GM19438 (cell line): ENCODE data around the gene NUMBL.

Experiments used
- ATAC-seq: cut with Tn5 transposase; IDR thresholded peaks from one replicate; pipeline ENCODE4 v1.9.1; 2021; ENCODE audit warnings: low read depth; ENCODE audit not compliant: unreplicated experiment

The NUMBL gene

DNA sequence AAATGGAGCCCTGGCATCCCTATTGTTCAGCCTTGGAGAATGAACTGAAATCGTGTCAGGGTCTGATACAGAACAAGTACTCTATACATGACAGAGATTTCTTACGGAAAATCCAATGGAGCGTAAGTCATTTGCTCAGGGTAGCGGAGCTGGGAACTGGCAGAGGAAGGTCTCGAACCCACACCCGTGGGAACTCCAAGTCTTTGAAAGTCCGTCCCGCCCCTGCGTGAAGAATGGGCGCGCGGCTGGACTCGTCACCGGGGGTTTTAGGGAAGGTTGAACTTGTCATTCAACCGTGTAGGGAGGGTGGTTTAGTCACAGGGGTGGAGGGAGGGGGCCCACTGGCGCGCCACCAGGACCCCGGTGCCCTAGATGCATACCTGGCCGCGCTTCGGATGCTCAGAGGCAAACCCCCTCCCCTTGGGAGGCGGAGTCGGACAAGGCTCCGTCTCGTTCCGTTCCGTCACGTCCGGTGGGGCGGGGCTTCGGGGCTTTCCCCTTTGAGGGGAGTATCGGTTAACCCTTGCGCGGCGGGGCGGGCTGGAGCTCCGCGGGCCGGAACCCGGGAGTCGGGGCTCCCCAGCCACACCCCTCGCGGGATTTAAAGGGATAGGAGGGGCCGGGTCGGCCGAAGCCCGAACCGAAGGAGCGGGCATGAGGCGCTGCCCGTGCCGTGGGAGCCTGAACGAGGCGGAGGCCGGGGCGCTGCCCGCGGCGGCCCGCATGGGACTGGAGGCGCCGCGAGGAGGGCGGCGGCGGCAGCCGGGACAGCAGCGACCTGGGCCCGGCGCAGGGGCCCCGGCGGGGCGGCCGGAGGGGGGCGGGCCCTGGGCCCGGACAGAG lies 26.3 kb upstream of the NUMBL start, which contains the start of the genes COQ8B and ITPKC:
Gene COQ8B, minus strand, starts transcription at position 405 of the 843 bp plus-strand sequence. CDS start 2,254 bp downstream, outside the sequence.
Gene ITPKC, plus strand, starts transcription at position 631 of the 843 bp plus-strand sequence. Its CDS starts 24 bp downstream, at position 655.
- ATAC-seq: peak; percentile 64

GRCh38 chr19:40716031-40716481 lies 25.6 kb upstream of the NUMBL start:
- ATAC-seq: no peak

DNA sequence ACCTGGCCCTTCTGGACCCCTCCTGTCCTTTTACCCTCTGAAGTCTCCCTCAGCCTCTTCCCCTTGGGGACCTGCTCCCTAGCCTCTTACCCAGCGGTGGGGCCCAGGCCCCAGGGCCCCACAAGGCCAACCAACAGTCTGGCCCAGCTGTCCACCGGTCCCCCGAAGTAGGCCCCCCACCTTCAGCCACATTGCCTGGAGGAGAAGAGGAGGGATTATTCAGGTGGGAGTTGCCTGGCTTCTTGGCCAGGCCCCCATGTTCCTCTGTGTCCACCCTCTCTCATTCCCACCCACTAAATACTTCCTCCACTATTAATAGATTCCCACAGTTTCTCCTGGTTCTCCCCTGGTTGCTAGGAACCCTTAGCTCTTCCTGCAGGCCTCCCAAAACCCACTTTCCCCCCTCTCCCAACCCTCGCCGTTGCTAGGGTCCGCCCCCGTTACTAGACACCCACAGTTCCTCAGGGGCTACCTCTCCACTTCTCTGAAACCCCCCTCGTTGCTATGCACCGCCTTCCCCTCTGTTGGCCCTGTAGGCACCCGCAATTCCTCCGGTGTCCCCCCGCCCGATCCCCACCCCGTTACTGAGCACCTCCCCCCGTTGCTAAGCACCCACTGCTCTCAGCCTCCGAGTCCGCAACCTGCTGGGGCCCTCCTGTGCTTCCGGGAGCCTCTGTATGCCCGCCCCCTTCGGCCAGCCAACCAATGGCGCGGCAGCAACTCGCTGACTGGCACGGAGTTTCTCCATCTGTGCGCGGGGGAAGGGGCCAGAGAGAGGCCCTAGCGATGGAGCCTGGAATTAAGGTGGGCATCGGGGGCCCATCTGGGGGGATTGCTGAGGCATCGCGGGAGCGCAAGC lies 24.2 kb upstream of the NUMBL start:
- peak; percentile 54 for ATAC-seq

GRCh38 chr19:40713939-40714338 lies 23.5 kb upstream of the NUMBL start:
- no peak for ATAC-seq

DNA sequence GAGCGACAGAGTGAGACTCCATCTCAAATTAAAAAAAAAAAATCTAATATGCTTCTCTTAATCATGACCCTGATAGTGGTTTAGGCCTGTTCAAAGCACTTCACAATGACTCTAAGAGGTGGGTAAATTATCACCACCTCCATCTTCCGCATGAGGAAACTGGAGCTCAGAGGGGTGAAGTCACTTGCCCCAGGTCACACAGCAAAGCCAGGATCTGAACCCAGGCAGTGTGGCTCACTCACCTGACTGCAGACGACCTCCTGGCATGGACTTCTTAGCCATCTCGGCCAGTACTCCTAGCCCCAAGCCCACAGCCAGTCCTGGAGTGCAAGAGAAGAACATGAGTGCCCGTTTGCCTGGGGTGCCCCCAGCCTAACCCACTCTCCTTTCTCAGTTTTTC lies 19.4 kb upstream of the NUMBL start:
- ATAC-seq: no peak

GRCh38 chr19:40707615-40708014 lies 17.2 kb upstream of the NUMBL start:
- no peak for ATAC-seq

DNA sequence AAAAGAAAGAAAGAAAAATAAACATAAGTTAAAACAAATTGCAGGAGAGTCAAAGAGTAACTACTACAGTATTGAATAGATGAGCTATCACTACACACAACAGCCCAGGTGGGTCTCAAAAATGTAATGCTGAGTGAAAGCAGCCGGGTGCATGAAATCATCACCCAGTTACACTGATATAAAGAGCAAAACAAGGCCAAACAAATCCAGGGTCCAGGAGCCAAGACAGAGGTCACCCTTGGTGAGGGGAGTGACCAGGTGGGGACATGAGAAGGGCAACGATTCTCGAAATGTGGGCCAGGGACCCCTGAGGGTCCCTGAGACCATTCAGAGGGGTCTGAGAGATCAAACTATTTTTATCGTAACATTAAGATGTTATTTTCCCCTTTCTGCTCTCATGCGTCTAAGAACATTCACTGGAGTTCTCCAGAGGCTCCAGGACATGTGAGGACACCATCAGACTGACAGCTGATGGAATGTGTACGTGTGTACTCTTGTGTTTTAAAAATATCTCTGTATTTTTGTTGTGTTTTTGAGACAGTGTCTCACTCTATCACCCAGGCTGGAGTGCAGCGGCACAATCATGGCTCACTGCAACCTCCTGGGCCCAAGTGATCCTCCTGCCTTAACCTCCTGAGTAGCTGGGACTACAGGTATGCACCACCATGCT lies 15.6 kb upstream of the NUMBL start:
- ATAC-seq: no peak

GRCh38 chr19:40705362-40705651 lies 14.9 kb upstream of the NUMBL start:
- no peak for ATAC-seq

DNA sequence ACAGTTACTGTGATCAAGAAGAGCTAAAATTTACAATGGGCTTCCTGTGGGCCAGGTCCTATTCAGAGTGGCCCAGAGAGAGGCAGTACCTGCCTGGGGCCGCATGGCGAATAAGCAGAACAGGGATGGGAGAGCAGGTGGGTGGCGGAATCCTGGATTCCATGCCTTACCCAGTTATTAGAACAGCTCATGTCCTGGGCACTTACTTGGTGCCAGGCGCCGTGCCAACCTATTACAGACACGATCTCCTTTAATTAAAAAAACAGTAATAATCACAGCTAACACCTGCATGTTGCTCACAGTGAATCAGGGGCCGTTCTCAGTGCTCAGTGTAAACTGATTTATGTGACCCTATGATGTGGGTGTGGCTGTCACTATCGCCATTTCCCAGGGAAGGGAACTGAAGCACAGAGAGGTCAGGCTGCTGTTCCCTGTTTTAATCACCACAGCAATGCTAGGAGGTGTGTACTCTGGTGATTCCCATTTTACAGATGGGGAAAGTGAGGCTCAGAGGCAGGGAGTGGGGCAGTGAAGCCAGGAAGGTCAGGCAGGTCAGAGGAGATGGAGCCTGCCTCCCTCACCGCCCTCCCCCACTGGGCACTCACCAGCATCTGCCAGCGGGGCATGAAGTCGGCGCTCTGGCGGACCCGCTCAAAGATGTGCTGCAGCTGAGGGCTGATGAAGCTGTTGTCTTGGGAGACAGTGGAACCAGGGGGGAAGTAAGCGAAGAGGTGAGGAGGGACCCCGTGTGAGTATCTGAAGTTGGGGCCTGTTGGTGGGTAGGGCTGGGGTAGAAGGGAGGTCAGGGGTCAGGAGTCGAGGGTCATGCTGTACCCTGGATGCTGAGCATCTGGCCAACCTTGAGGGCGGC lies 14.3 kb upstream of the NUMBL start:
- ATAC-seq: no peak

DNA sequence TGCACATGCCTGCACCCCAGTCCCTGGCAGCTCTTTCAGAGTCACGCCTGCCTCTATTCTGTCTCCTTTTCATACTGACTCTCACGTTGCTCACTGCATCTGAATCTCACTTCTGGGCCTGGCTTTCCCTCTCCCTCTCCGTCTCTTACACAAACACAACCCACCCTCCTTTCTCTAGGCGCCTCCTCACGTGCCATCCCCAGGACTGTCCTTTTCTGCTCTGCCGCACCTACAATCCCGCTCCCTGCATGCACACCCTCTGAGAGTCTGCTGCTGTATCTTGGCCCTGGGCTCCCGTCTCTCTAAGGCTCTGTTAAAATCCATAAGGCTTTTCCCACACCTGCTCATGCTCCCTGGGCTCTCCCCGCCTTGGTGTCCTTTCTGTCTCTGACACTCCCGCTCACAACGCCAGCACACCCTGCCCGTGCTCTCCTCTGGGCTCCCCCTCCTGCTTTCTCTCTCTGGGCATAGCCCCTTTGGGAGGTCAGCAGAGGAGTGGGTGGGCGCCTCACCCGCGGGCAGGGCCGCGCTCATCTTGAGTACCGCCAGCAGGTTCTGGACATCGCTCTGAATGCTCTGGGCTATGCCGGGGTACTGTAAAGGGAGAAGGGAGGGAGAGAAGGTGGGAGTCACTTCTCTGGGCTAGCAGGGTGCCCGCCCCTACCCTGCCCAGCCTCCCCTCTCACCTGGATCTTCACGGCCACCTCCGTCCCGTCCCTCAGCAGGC lies 12.7 kb upstream of the NUMBL start:
- ATAC-seq: no peak

DNA sequence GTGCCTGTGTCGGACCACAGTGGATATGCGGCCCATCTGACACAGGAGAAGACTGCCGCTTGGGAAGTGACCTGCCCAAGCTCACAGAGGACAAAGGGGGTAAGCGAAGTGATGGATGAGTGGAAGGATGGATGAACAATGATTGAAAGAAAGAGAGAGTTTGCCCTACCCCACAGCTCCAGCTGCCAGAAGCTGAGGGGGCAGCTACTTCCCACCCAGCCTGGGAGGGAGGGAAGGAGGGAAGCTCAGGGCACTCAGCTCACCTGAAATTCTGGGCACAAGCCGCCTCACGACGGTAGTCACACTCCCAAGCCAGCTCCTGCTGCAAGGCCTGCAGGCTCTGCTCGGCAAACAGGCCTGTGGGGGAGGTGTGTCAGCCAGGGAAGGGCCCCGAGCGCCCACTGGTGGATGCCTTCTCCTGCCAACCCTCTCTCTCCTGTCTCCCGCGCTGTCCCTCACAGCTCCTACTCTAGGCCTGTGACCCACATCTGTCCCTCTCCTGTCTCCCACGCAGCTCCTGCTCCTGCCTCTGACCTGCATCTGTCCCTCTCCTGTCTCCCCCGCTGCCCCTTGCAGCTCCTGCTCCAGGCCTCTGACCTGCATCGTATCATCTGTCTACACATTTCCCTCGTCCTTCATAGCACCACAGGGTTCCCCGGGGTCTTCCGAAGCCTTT lies 12.0 kb upstream of the NUMBL start:
- no peak for ATAC-seq

DNA sequence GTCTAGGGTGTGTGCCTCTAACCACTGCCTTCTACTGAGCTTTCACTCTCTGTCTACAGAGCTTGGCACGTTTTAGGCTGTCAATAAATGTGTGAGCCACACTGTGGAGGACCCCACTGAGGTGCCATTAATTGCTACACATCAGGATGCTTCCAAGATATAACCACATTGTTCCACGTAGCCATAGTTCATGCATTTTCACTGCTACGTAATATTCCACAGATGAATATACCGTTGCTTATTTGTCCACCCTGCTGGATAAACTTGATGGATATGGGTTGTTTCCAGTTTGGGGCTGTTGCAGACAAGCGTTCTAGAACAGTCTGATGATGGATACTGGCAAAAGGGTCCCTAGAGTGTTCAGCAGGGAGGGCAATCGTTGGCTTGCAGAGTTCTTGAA lies 11.3 kb upstream of the NUMBL start:
- ATAC-seq: no peak

- ATAC-seq: no peak
Measured at GRCh38 chr19:40700083-40700482, 9.6 kb upstream of the NUMBL start.

- ATAC-seq: no peak
Measured at GRCh38 chr19:40697007-40697406, 6.6 kb upstream of the NUMBL start.

- no peak for ATAC-seq
Measured at GRCh38 chr19:40695881-40696280, 5.4 kb upstream of the NUMBL start.

DNA sequence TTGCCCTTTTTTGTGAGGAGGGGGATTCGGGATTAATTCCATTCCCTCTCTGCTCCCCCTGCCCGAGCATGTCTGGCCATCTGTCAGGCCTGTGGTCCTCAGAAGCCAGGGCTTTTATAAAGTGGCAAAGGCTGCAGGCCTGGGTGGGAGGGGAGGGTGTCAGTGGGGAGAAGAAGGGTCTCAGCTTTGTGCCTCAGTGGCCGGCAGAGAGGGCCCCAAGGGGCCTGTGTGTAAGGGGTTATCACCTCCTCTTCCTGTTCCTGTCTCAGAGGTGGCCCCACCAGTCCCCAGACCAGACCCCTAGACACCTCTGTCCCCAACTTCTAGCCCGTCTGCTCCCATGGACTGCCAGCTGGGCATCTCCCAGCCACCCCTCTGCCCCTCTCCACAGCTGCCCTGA lies 3.4 kb upstream of the NUMBL start:
- ATAC-seq: no peak

GRCh38 chr19:40693150-40693788 lies 2.8 kb upstream of the NUMBL start:
- no peak for ATAC-seq

- ATAC-seq: no peak
Measured at GRCh38 chr19:40692212-40692551, 1.7 kb upstream of the NUMBL start.
